Kidney tubule cell (primary cell): ENCODE measurements around the gene HERC4.
"Not testable (repeated sequence)": the region's sequence is repeated elsewhere in the genome, so short reads cannot be mapped to it uniquely, and the experiment has no call there.

ENCODE experiments used
- DNase-seq: peaks from one replicate; pipeline ENCODE4 v3.0.0-alpha.2; 2018; ENCODE audit warnings: low spot score

HERC4 gene

GRCh38 chr10:68047122-68047521 lies 28.0 kb downstream of the HERC4 start:
- DNase-seq: no peak

DNA sequence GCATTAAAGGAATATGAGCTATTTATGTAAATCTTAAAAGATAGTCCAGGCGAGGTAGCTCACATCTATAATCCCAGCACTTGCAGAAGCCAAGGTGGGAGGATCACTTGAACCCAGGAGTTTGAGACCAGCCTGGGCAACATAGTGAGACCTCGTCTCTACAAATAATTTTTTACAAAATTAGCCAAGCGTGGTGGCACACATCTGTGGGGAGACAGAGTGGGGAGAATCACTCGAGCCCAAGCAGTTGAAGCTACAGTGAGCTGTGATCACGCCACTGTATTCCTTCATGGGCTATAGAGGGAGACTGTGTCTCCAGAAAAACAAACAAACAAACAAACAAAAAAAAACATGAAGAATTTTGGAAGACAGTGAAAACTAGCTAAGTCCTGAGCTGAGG lies 28.4 kb downstream of the HERC4 start:
- no peak for DNase-seq

DNA sequence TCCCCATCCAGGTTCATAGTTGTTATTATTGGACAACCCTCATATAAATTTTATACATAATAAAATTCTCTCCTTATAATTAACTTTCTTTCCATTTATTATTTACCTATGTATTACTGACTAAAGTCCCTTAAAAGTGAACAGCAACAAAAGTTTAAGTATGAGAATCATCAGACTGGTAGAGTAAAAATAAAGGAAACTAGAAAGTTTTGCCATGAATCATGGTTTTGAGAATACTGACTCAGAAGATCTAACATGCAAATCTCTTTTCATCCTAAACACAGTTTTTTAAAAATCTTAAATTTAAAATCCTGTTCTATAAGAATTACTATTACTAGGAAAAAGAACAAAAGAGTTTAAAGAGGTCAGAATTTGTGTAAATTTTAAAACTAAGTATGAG lies 32.1 kb downstream of the HERC4 start:
- peak; percentile 44 for DNase-seq

GRCh38 chr10:68032113-68032512 lies 43.0 kb downstream of the HERC4 start:
- DNase-seq: no peak

GRCh38 chr10:68027429-68027828 lies 47.7 kb downstream of the HERC4 start:
- no peak for DNase-seq

DNA sequence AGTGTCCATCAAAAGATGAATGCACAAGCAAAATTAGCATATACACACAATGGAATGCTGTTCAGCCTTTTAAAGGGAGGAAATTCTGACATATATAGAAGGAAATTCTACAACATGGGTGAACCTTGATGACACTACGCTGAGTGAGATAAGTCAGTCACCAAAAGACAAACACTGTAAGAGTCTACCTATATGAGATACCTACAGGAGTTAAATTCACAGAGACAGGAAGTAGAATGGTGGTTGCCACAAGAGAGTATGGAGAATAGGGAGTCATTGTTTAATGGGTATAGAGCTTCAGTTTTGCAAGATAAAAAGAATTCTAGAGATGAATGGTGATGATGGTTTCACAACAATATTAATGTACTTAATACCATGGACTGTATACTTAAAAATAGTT lies 51.8 kb downstream of the HERC4 start:
- no peak for DNase-seq

- DNase-seq: not testable (repeated sequence)
These were observed 52.8 kb downstream of the HERC4 start for GRCh38 chr10:68022324-68022723.

- not testable (repeated sequence) for DNase-seq
These were observed 58.6 kb downstream of the HERC4 start for GRCh38 chr10:68016519-68016918.

DNA sequence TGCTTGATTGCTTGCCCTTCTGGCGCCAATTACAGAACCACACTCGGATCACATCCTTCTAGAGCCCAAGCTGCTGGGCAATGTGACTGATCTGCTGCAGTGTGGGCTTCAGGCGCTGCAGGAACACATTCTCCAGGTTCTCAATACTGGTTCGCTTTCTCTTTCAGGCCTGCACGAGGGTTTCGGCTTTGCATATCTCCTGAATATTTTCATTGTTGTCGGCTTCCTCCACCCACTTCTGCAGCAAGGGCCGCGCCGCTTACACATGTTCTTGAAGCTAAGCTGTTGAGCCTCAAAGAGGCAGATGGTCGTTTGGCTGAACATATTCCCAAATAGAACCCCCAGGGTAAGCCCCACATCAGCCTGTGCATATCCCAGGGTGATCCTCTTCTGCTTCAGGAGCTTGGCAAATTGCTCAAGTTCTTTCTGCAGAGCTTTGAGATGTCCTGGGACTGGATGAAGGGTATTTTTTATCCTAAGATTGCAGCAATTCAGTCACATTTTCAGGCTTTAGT lies 64.6 kb downstream of the HERC4 start:
- no peak for DNase-seq

DNA sequence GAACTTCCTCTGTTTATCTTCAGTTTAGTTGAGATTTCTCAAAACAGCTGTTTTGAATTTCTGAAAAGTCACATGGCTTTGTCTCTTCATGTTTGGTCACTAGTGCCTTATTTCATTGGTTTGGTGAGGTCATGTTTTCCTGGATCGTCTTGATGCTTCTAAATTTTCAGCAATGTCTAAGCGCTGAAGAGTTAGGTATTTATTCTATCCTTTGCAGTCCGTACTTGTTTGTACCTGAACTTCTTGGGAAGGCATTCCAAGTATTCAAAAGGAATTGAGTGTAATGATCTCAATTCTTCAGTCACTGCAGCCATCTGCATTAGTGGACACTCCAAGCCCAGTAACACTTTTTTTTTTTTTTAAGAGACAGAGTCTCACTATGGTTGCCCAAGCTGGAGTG lies 67.7 kb downstream of the HERC4 start:
- no peak for DNase-seq

DNA sequence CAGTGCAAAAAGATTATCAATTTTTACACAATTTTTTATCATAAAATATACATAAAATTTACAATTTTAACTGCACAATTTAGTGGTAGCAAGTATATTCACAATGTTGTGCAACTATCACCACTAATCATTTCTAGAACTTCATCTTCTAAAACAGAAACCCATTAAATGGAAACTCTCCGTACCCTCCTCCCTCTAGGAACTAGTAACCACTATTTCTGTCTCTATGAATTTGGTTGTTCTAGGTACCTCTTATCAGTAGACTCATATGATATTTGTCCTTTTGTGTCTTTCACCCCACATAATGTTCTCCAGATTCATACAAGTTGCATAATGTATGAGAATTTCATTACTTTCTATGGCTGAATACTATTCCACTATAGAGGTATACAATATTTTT lies 73.5 kb downstream of the HERC4 start:
- no peak for DNase-seq

DNA sequence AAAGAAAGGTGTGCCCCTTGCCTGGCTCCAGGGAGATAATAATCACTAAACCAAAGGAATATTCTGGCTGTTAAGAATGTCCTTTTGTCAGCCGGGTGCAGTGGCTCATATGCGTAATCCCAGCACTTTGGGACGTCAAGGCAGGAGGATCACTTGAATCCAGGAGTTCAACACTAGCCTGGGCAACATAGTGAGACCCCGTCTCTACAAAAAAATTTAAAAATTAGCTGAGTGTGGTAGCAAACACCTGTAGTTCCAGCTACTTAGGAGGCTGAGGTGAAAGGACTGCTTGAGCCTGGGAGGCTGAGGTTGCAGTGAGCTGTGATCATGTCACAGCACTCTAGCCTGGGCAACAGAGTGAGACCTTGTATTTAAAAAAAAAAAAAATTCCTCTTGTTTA lies 74.1 kb downstream of the HERC4 start:
- DNase-seq: no peak

GRCh38 chr10:67990093-67990492 lies 85.0 kb downstream of the HERC4 start:
- DNase-seq: no peak

DNA sequence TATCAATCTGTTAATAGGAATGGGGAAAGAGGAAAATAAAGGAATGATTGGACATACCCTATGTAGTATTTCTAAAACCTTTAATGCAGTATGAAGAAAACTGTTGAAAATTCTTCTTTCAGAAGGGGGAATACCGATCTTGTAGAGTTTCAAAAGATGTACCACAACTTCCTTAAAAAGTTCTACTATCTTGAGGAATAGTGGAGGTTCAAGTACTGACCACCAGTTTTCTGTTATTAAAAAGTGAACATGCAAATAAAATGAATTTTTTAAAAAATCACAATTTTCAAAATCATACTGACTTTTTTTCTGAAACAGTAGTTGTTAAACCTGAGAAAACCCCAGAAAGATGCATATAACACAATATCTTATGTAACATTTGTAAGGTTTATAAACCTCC lies 86.5 kb downstream of the HERC4 start:
- DNase-seq: no peak

DNA sequence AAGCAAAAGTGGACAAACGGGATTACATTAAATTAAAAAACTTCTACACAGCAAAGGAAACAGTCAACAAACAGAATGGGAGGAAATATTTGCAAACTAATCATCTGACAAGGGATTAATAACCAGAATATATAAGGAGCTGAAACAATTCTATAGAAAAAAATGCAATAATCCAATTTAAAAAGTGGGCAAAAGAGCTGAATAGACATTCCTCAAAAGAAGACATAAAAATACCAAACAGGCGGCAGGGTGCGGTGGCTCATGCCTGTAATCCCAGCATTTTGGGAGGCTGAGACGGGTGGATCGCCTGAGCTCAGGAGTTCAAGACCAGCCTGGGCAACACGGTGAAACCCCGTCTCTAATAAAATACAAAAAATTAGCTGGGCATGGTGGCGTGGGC lies 92.5 kb downstream of the HERC4 start:
- DNase-seq: not testable (repeated sequence)

GRCh38 chr10:67978749-67979148 lies 96.3 kb downstream of the HERC4 start:
- DNase-seq: no peak

DNA sequence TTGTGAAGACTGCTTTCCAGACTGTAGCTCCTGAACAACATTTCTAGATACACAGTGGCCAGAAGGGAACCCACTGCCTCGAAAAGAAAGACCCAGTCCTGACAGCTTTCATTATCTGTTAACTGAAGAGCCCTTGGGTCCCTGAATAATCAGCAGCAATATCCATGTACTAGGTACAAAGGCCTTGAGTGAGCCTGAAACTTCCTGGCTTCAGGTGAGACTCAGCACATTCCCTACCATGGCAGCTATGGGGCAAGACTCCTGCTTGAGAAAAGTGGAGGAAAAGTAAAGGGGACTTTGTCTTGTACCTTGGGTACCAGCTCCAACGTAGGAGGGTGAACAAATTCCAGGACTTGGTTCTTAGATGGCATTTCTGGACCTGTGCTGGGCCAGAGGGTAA lies 97.8 kb downstream of the HERC4 start:
- DNase-seq: no peak

DNA sequence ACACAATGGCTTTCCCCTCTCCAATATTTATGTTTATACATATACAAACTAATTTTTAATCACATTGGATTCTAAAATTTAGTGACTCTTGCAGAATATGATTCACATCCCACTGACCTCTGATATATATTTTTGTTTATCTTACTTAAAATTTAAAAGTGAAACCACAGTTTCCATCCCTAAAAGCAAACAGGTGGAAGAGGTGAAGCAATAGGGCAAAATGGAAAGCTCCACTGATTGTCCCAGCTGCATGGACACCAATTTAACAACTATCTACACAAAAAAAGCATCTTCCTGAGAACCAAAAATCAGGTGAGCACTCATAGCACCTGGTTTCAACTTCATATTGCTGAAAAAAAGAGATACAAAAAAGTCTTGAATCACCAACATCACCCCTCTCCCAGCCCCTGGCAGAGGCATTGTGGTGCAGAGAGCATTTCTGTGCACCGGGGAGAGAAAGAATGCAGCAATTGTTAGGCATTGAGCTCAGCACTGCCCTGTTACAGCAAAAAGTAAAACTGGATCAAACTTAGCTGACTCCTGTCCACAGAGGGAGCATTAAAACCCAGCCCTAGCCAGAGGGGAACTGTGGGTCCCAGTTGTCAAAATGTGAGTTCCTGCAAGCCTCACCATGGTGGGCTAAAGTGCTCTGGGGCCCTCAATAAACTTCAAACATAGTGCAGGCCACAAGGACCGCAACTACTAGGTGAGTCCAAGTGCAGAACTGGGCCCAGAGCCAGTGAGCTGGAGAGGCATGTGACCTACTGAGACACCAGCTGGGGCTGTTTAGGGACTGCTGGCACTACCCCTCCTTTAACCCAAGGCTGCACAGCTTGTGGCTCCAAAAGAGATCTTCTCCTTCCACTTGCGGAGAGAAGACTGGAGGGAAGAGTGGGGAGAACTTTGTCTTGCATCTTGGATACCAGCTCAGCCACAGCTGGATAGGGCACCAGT lies 98.5 kb downstream of the HERC4 start:
- DNase-seq: no peak

GRCh38 chr10:67975871-67976270 lies 99.2 kb downstream of the HERC4 start:
- no peak for DNase-seq

DNA sequence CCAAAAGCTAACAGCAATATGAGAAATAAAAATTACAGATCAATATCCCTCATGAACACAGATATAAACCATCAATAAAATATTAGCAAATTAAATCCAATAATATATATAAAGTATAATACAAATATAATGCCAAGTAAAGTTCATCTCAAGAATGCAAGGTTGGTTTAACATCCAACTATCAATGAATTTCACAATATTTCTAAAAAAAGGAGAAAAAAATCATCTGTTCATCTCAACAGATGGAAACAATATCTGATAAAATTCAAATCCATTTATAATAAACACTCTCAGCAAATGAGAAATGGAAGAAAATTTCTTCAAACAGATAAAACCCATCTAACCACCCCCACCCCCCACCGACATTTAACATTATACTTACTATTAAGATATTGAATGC lies 103.8 kb downstream of the HERC4 start:
- no peak for DNase-seq

DNA sequence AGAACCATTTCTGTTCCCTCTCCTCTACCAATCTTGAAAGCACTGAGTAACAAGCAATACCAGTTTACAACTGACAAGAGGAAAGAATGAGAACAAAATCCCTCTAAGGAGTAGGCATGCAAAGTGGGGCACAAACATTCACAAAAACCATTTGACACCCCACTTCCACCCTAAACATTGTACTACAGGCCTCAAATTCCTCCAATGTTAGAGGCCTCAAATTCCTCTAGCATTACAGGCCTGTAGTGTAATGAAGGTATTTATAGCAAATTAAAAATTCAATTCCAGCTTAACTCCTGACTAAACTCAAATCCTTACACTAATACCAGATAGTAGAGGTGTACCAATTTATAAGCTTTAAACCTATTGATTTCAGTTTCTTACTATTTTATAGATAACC lies 105.2 kb downstream of the HERC4 start:
- no peak for DNase-seq

DNA sequence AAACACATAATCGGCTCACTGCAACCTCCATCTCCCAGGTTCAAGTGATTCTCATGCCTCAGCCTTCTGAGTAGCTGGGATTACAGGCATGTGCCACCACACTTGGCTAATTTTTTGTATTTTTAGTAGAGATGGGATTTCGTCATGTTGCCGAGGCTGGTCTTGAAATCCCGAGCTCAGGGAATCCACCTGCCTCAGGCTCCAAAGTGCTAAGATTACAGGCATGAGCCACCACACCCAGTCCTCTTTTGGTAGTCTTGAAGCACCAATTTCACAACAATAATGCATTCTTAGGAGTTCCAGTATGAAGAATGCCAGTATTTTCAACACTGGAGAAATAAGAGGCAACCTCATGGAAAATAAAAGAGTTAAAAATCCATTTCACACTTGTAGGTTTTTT lies 109.0 kb downstream of the HERC4 start:
- not testable (repeated sequence) for DNase-seq

DNA sequence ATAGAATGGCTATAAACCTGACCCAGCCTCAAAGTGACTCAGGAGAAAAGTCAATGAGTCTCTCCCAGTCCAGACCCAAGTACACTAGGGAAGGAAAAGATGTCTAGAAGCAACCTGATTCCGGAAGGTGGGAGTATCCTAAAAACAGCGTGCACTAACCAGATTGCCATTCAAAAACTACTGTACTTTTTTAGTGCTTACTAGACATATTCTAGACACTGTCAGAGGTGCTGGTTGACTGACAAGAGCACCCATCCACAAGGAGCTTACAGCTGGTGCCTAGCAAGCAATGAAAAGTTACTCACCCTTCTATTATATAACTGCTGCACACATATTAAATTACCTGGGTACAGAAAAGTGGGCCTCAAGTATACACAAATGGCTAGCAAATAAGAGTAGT lies 109.6 kb downstream of the HERC4 start:
- DNase-seq: no peak
